DND-41 (cell line): ENCODE measurements around the gene EXOSC2.

Source experiments
- CTCF ChIP-seq: IDR thresholded peaks from 2 replicates; pipeline ENCODE4 v1.5.1; 2012; ENCODE audit warnings: borderline replicate concordance, low read length, moderate library complexity, mild to moderate bottlenecking; ENCODE audit not compliant: poor library complexity, severe bottlenecking; ENCODE audit errors: extremely low read depth
- EZH2 ChIP-seq: IDR thresholded peaks from 3 replicates; pipeline ENCODE4 v1.6.1; 2012; ENCODE audit warnings: borderline replicate concordance, low read depth, mild to moderate bottlenecking, moderate library complexity, low read length, inconsistent platforms; ENCODE audit not compliant: severe bottlenecking

- TF ChIP-seq CTCF (peak; percentile 86), EZH2 (no peak)
Observed at GRCh38 chr9:130701059-130702022, 7.8 kb downstream of the EXOSC2 start.
